T47D (cell line): ENCODE data around the gene CREB5.

Experiments
- DNase-seq, 2 experiments: peaks; one replicate each; pipeline versions ENCODE4 v3.0.0 to v3.0.0-alpha.2; 2011 to 2012; ENCODE audit warnings: low read depth in 1 of 2, low spot score in 1 of 2
- JUND ChIP-seq: IDR thresholded peaks from 2 replicates; pipeline ENCODE4 v1.6.1; 2012; ENCODE audit warnings: low read depth
- in situ Hi-C: cut with HindIII; loops from 2 replicates; pipeline ENCODE4 v1.10.0; 2016; ENCODE audit warnings: low sequenced_read_pairs, low pct_unique_long_range_greater_than_20kb

CREB5 gene

GRCh38 chr7:28432105-28432504 is 19.8 kb downstream of the CREB5 start:
- in situ Hi-C loops, result no loop called here
- no peak for DNase-seq
- TF ChIP-seq JUND, result no peak

GRCh38 chr7:28433039-28433438 is 20.7 kb downstream of the CREB5 start:
- TF ChIP-seq JUND, result no peak
- DNase-seq, result no peak
- in situ Hi-C loops, result no loop called here

GRCh38 chr7:28433699-28434219 is 21.4 kb downstream of the CREB5 start:
- no peak for TF ChIP-seq JUND
- in situ Hi-C loops, result no loop called here

GRCh38 chr7:28434510-28434909 is 22.2 kb downstream of the CREB5 start:
- no peak for TF ChIP-seq JUND
- DNase-seq, result no peak
- in situ Hi-C loops, result no loop called here

More at GRCh38 chr7:28433699-28434219, 21.4 kb downstream of the CREB5 start:
- no peak for DNase-seq

- DNase-seq, result no peak
- no peak for TF ChIP-seq JUND
- in situ Hi-C loops, result no loop called here
These were observed 22.8 kb downstream of the CREB5 start for GRCh38 chr7:28435152-28435551.

- in situ Hi-C loops, result no loop called here
- TF ChIP-seq JUND, result no peak
- no peak for DNase-seq
These were observed 23.5 kb downstream of the CREB5 start for GRCh38 chr7:28435732-28436378.

GRCh38 chr7:28440055-28440601 is 27.8 kb downstream of the CREB5 start:
- in situ Hi-C loops, result no loop called here
- DNase-seq, result no peak
- TF ChIP-seq JUND, result no peak

- DNase-seq, result no peak
- no peak for TF ChIP-seq JUND
- in situ Hi-C loops, result no loop called here
These were observed 30.5 kb downstream of the CREB5 start for GRCh38 chr7:28442540-28443420.

GRCh38 chr7:28446131-28446530 is 33.8 kb downstream of the CREB5 start:
- in situ Hi-C loops, result no loop called here
- TF ChIP-seq JUND, result no peak
- no peak for DNase-seq

GRCh38 chr7:28447071-28447470 is 34.8 kb downstream of the CREB5 start:
- TF ChIP-seq JUND, result no peak
- in situ Hi-C loops, result no loop called here
- DNase-seq, result no peak

- DNase-seq, result no peak
- in situ Hi-C loops, result no loop called here
- no peak for TF ChIP-seq JUND
These were observed 36.4 kb downstream of the CREB5 start for GRCh38 chr7:28448708-28449107.

GRCh38 chr7:28452681-28453080 is 40.4 kb downstream of the CREB5 start:
- no peak for TF ChIP-seq JUND
- in situ Hi-C loops, result no loop called here
- no peak for DNase-seq

GRCh38 chr7:28455486-28455885 is 43.2 kb downstream of the CREB5 start:
- in situ Hi-C loops, result no loop called here

More at GRCh38 chr7:28455486-28455885, 43.2 kb downstream of the CREB5 start:
- no peak for TF ChIP-seq JUND
- DNase-seq, result no peak
